HG02571 (cell line): ENCODE measurements around the gene CMTM2.
"Not testable (repeated sequence)": the region's sequence is repeated elsewhere in the genome, so short reads cannot be mapped to it uniquely, and the experiment has no call there.

Source experiments
- ATAC-seq: cut with Tn5 transposase; IDR thresholded peaks from one replicate; pipeline ENCODE4 v1.9.1; 2021; ENCODE audit warnings: mild to moderate bottlenecking, moderate library complexity; ENCODE audit not compliant: unreplicated experiment

Gene CMTM2

GRCh38 chr16:66552286-66553177 lies 26.7 kb upstream of the CMTM2 start, which contains the start of gene CKLF:
Gene CKLF, plus strand, starts transcription at chr16:66552576. Its CDS starts 140 bp downstream, at chr16:66552716.
- peak; percentile 72 for ATAC-seq

- no peak for ATAC-seq
These were observed 26.0 kb upstream of the CMTM2 start for GRCh38 chr16:66553223-66553622.

GRCh38 chr16:66554021-66554420 lies 25.2 kb upstream of the CMTM2 start:
- ATAC-seq: no peak

GRCh38 chr16:66554495-66554894 lies 24.8 kb upstream of the CMTM2 start:
- ATAC-seq: no peak

GRCh38 chr16:66560107-66560506 lies 19.2 kb upstream of the CMTM2 start:
- ATAC-seq: no peak

GRCh38 chr16:66561381-66562080 lies 17.7 kb upstream of the CMTM2 start:
- no peak for ATAC-seq

GRCh38 chr16:66562409-66562808 lies 16.9 kb upstream of the CMTM2 start:
- no peak for ATAC-seq

- no peak for ATAC-seq
These were observed 16.3 kb upstream of the CMTM2 start for GRCh38 chr16:66562986-66563385.

- ATAC-seq: no peak
These were observed 15.5 kb upstream of the CMTM2 start for GRCh38 chr16:66563574-66564334.

GRCh38 chr16:66566051-66566901 lies 13.0 kb upstream of the CMTM2 start, which contains the start of gene CMTM1:
Gene CMTM1, plus strand, starts transcription at chr16:66566439. Its CDS starts 75 bp downstream, at chr16:66566514.
- no peak for ATAC-seq

GRCh38 chr16:66567270-66567669 lies 12.0 kb upstream of the CMTM2 start:
- ATAC-seq: not testable (repeated sequence)

- ATAC-seq: no peak
These were observed 10.9 kb upstream of the CMTM2 start for GRCh38 chr16:66568355-66568754.

GRCh38 chr16:66569131-66569530 lies 10.1 kb upstream of the CMTM2 start:
- ATAC-seq: no peak

GRCh38 chr16:66569827-66570405 lies 9.3 kb upstream of the CMTM2 start:
- ATAC-seq: no peak

- no peak for ATAC-seq
These were observed 6.9 kb upstream of the CMTM2 start for GRCh38 chr16:66572356-66572755.

- no peak for ATAC-seq
These were observed 5.2 kb upstream of the CMTM2 start for GRCh38 chr16:66574081-66574480.

- ATAC-seq: no peak
These were observed 4.7 kb upstream of the CMTM2 start for GRCh38 chr16:66574531-66574930.

- ATAC-seq: no peak
These were observed 4.2 kb upstream of the CMTM2 start for GRCh38 chr16:66575060-66575459.

GRCh38 chr16:66576296-66576695 lies 3.0 kb upstream of the CMTM2 start:
- no peak for ATAC-seq
